ENCODE data around the gene PHF11. TPM values are rescaled to one million over a fixed set of nuclear protein-coding genes. Genes with fewer than 3 reads are reported as not detected.

PHF11 gene
- total RNA-seq, 1 donor from 2014 or later = 57.4 TPM

- Histone ChIP-seq H3K27ac (no peak overlapping the region), H3K27me3 (no peaks in the 10 kb centered on the region), H3K4me1 (peaks cover 0 to 3% of the 10 kb centered on the region in 2 donors), H3K4me3 (no peak overlapping the region), H3K9me3 (no peaks in the 10 kb centered on the region), H3K36me3 (peaks cover 14 to 16% of the 10 kb centered on the region in 2 donors)
- TF ChIP-seq CTCF (IDR thresholded peaks at IDR 0.05) = no peak
- intact Hi-C loops (cut with DNase I) = no loop called here
- no peak for DNase-seq (ENCODE audit: low spot score in 2 of 2)
These were observed 40.6 kb downstream of the PHF11 start for GRCh38 chr13:49536144-49536873.

GRCh38 chr13:49538404-49538803 is 42.7 kb downstream of the PHF11 start:
- no peaks in the 10 kb centered on the region for H3K9me3 ChIP-seq
- no peak overlapping the region for H3K4me3 ChIP-seq
- H3K27me3 ChIP-seq = no peaks in the 10 kb centered on the region
- H3K27ac ChIP-seq = no peak overlapping the region
- TF ChIP-seq CTCF (IDR thresholded peaks at IDR 0.05) = no peak
- no peak for DNase-seq (ENCODE audit: low spot score in 2 of 2)
- intact Hi-C loops (cut with DNase I) = no loop called here
- peaks cover 16 to 22% of the 10 kb centered on the region in 2 donors for H3K36me3 ChIP-seq
- peaks cover 0 to 3% of the 10 kb centered on the region in 2 donors for H3K4me1 ChIP-seq

DNA sequence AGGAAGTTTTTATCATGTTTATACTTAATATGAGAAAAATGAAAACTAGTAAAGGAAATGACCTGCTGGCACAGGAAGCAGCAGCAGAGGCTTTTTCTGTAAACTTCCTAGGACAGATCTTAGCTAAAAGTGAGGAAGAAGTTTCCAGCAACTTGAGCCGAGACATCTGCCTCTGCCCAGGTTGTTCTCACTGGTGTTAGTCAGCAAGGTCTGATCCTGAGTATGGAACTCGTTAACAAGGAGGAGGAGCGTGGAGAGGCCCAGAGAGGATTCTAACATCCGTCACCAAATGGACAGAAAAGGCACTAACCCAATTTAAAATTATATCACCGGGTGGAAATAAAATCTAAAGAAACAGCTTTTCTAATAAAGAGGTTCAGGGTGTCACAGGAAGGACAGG is 43.6 kb downstream of the PHF11 start:
- H3K27ac ChIP-seq = no peak overlapping the region
- H3K36me3 ChIP-seq = peaks cover 24 to 25% of the 10 kb centered on the region in 2 donors
- intact Hi-C loops (cut with DNase I) = no loop called here
- H3K9me3 ChIP-seq = no peaks in the 10 kb centered on the region
- TF ChIP-seq CTCF (IDR thresholded peaks at IDR 0.05) = no peak
- no peak for DNase-seq (ENCODE audit: low spot score in 2 of 2)
- H3K27me3 ChIP-seq = no peaks in the 10 kb centered on the region
- H3K4me1 ChIP-seq = no peaks in the 10 kb centered on the region
- H3K4me3 ChIP-seq = no peak overlapping the region

DNA sequence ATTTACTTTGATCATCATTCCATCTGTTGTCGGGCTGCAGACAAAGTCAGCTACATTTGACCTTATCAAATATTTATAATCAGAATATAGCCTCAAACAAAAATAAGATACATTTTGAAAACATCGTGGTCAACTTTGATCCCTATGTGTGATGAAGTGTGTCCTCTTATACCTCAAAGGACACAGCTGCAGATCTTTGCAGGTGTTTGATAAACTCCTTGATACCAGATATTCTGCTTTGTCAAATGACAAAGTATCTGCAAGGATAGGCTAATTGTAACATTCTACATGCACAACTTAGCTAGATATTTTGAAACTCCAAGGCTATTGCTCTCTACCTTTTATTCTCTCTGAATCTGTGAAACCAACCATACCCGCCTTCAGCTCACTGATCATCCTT is 44.0 kb downstream of the PHF11 start:
- H3K27ac ChIP-seq = no peak overlapping the region
- H3K4me3 ChIP-seq = no peak overlapping the region
- peaks cover 25 to 28% of the 10 kb centered on the region in 2 donors for H3K36me3 ChIP-seq
- H3K9me3 ChIP-seq = no peaks in the 10 kb centered on the region
- no peak for TF ChIP-seq CTCF (IDR thresholded peaks at IDR 0.05)
- H3K27me3 ChIP-seq = no peaks in the 10 kb centered on the region
- DNase-seq (ENCODE audit: low spot score in 2 of 2) = no peak
- no peaks in the 10 kb centered on the region for H3K4me1 ChIP-seq
- intact Hi-C loops (cut with DNase I) = no loop called here

GRCh38 chr13:49540552-49540951 is 44.8 kb downstream of the PHF11 start:
- no peak for DNase-seq (ENCODE audit: low spot score in 2 of 2)
- Histone ChIP-seq H3K9me3 (no peaks in the 10 kb centered on the region), H3K36me3 (peaks cover 25 to 28% of the 10 kb centered on the region in 2 donors), H3K4me1 (no peaks in the 10 kb centered on the region), H3K4me3 (no peak overlapping the region), H3K27ac (no peak overlapping the region), H3K27me3 (no peaks in the 10 kb centered on the region)
- intact Hi-C loops (cut with DNase I) = no loop called here
- TF ChIP-seq CTCF (IDR thresholded peaks at IDR 0.05) = no peak
